ENCODE results near the gene IST1.

DNA sequence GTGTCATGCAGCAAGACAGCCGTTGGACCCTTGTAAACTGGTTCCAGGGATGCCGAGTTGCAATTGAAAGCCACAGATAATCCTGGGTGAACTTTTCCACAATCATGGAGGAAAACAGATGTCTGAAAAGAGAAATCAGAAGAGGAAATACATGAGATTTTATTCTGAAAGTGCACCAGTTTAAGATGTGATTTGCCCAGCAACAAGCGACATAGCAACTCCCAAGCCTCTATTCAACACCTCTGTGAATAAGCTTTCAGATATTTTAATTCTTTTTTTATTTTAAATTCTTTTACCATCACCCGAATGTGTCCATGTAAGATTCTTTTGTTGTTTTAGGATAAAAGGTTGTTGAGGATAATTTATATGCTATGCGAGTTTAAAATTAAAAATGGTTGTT, 58.8 kb downstream of the IST1 start:
- TF ChIP-seq, protein P1, sequence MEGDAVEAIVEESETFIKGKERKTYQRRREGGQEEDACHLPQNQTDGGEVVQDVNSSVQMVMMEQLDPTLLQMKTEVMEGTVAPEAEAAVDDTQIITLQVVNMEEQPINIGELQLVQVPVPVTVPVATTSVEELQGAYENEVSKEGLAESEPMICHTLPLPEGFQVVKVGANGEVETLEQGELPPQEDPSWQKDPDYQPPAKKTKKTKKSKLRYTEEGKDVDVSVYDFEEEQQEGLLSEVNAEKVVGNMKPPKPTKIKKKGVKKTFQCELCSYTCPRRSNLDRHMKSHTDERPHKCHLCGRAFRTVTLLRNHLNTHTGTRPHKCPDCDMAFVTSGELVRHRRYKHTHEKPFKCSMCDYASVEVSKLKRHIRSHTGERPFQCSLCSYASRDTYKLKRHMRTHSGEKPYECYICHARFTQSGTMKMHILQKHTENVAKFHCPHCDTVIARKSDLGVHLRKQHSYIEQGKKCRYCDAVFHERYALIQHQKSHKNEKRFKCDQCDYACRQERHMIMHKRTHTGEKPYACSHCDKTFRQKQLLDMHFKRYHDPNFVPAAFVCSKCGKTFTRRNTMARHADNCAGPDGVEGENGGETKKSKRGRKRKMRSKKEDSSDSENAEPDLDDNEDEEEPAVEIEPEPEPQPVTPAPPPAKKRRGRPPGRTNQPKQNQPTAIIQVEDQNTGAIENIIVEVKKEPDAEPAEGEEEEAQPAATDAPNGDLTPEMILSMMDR (IDR thresholded peaks at IDR 0.05): no peak
- no peak for TF ChIP-seq POLR2A (IDR thresholded peaks at IDR 0.05)
- no peak for TF ChIP-seq POLR2AphosphoS5 (IDR thresholded peaks at IDR 0.05)

All from prostate gland (tissue), 2 donors.